OCI-LY7 (cell line): ENCODE measurements around the gene CRTC1. TPM values are rescaled to one million over a fixed set of nuclear protein-coding genes. Genes with fewer than 3 reads are reported as not detected.
A peak's percentile ranks its signal among the peaks of the same experiment; 100 is the strongest.

Source experiments
- BruUV-seq: library from RNA; stranded (reverse); fragments of 400-500 nt; replicated peaks from 2 replicates; lab custom pipeline; 2021; lab: Mats Ljungman, UMichigan
- CTCF ChIA-PET: fragments of 300-600 bp; sonication (Branson Sonifier 250); formaldehyde crosslinking; loops from one replicate; lab custom pipeline; 2022; ENCODE audit warnings: antibody characterized with exemption; ENCODE audit not compliant: unreplicated experiment; lab: Charles Lee
- POLR2A ChIA-PET: fragments of 300-600 bp; sonication (Branson Sonifier 250); formaldehyde crosslinking; loops from one replicate; lab custom pipeline; 2022; ENCODE audit warnings: antibody characterized with exemption; lab: Charles Lee
- DNase-seq: peaks from one replicate; pipeline ENCODE4 v3.0.0-alpha.2; 2015; ENCODE audit warnings: low spot score
- H2AFZ ChIP-seq: fragments of 200-600 bp; sonication (generic), shearing (Covaris generic); 2 replicates; pipeline ENCODE4 v1.6.1; 2014; ENCODE audit warnings: mild to moderate bottlenecking, antibody characterized with exemption, low read length, moderate library complexity
- H3K27ac ChIP-seq: fragments of 200-600 bp; sonication (generic); 2 replicates; pipeline ENCODE4 v1.5.1; 2014; ENCODE audit warnings: mixed run types, low read depth, mild to moderate bottlenecking, moderate library complexity, low read length, inconsistent platforms; ENCODE audit not compliant: poor library complexity, severe bottlenecking
- H3K36me3 ChIP-seq: fragments of 200-600 bp; sonication (generic); 2 replicates; pipeline ENCODE4 v1.6.1; 2014; ENCODE audit warnings: mild to moderate bottlenecking, antibody characterized with exemption, low read length, moderate library complexity, mixed read lengths; ENCODE audit not compliant: insufficient read depth
- H3K4me1 ChIP-seq: fragments of 200-600 bp; sonication (generic); 2 replicates; pipeline ENCODE4 v1.5.1; 2014; ENCODE audit warnings: mild to moderate bottlenecking, low read length; ENCODE audit not compliant: insufficient read depth, poor library complexity, severe bottlenecking
- H3K4me2 ChIP-seq: fragments of 200-600 bp; sonication (generic); 2 replicates; pipeline ENCODE4 v1.6.1; 2014; ENCODE audit warnings: mild to moderate bottlenecking, low read length
- H3K4me3 ChIP-seq: fragments of 200-600 bp; sonication (generic); 2 replicates; pipeline ENCODE4 v1.5.1; 2014; ENCODE audit warnings: mild to moderate bottlenecking, low read depth, low read length; ENCODE audit not compliant: poor library complexity, severe bottlenecking
- H3K79me2 ChIP-seq: fragments of 200-600 bp; sonication (generic); 2 replicates; pipeline ENCODE4 v1.6.1; 2016; ENCODE audit warnings: low read depth, mild to moderate bottlenecking, low read length, moderate library complexity, mixed read lengths; ENCODE audit not compliant: insufficient read depth
- H3K9me2 ChIP-seq: fragments of 200-600 bp; sonication (generic); 2 replicates; pipeline ENCODE4 v1.6.1; 2016; ENCODE audit warnings: mild to moderate bottlenecking, low read length, mixed read lengths; ENCODE audit not compliant: insufficient read depth
- H3K9me3 ChIP-seq: fragments of 200-600 bp; sonication (generic); 2 replicates; pipeline ENCODE4 v1.6.1; 2014; ENCODE audit warnings: mild to moderate bottlenecking, mixed run types, low read length, mixed read lengths
- H4K20me1 ChIP-seq: fragments of 200-600 bp; sonication (generic); 2 replicates; pipeline ENCODE4 v1.6.1; 2014; ENCODE audit warnings: mild to moderate bottlenecking, antibody characterized with exemption, low read length, moderate library complexity, mixed read lengths; ENCODE audit not compliant: insufficient read depth
- EZH2phosphoT487 ChIP-seq: fragments of 200-600 bp; sonication (generic); IDR thresholded peaks from 2 replicates; pipeline ENCODE4 v1.6.1; 2018; ENCODE audit warnings: low read depth, borderline replicate concordance, mild to moderate bottlenecking, mixed run types, antibody characterized with exemption, low read length, moderate library complexity, mixed read lengths
- intact Hi-C: fragments of 100-400 bp; cut with micrococcal nuclease; formaldehyde crosslinking; loops from one replicate; pipeline ENCODE4 v1.10.0; 2022; ENCODE audit not compliant: unreplicated experiment
- total RNA-seq, 2 experiments: library from RNA; depleted of rRNA in 1 of 2; stranded (reverse); fragments of >200 nt in 1 of 2; shearing (Covaris generic) in 1 of 2; gene quantifications; 2 replicates each; pipeline ENCODE4 v1.2.3, GENCODE V29; 2014 to 2022
- TF ChIP-seq, protein P1 (sequence below): fragments of 200-600 bp; sonication (generic); conservative IDR thresholded peaks from 2 replicates; pipeline ENCODE4 v1.5.1; 2014; ENCODE audit warnings: mild to moderate bottlenecking, antibody characterized with exemption, low read length, moderate library complexity, mixed read lengths

Gene CRTC1
- total RNA-seq, 2 experiments from 2014 or later = 4.1 to 10.3 TPM

DNA sequence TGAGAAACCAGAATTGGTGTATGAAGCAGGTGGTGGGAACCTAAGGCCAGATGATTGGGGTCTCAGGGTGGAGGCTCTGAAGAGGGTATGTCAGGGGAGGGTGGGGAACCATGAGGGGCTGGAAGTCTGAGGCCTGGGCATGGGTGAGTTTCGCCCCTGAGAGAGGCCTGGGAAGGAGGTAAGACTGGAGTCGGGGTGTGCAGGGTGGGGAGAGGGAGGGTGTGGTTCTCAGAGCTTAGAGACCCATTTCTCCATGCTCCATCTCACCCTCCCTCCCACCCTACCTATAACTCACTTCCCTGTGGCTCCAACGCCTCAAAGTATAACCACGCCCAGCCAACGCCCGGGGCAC lies 47.7 kb upstream of the CRTC1 start:
- no peaks in the 10 kb centered on the region for H3K9me2 ChIP-seq
- H3K79me2 ChIP-seq = no peaks in the 10 kb centered on the region
- intact Hi-C loops = loop anchor here (2.0 kb wide), 1 partner anchor 47 kb away; the partner anchor contains the start of gene REX1BD
- ChIA-PET CTCF (interaction anchor here (1.0 kb wide), 1 partner anchor 19 kb away, joined by 4 read pairs; no protein-coding TSS in a partner anchor), POLR2A (no interaction called here)
- H3K9me3 ChIP-seq = no peaks in the 10 kb centered on the region
- no peaks in the 10 kb centered on the region for H3K36me3 ChIP-seq
- peak overlapping the region; percentile 18; the same call in 1 of the 2 replicates for H2AFZ ChIP-seq
- BruUV-seq = no TSS peak
- no peak overlapping the region for H3K27ac ChIP-seq
- DNase-seq = no peak
- H3K4me2 ChIP-seq = peak overlapping the region; percentile 41
- no peak overlapping the region for H3K4me3 ChIP-seq
- H4K20me1 ChIP-seq = no peaks in the 10 kb centered on the region
- TF ChIP-seq, protein P1, sequence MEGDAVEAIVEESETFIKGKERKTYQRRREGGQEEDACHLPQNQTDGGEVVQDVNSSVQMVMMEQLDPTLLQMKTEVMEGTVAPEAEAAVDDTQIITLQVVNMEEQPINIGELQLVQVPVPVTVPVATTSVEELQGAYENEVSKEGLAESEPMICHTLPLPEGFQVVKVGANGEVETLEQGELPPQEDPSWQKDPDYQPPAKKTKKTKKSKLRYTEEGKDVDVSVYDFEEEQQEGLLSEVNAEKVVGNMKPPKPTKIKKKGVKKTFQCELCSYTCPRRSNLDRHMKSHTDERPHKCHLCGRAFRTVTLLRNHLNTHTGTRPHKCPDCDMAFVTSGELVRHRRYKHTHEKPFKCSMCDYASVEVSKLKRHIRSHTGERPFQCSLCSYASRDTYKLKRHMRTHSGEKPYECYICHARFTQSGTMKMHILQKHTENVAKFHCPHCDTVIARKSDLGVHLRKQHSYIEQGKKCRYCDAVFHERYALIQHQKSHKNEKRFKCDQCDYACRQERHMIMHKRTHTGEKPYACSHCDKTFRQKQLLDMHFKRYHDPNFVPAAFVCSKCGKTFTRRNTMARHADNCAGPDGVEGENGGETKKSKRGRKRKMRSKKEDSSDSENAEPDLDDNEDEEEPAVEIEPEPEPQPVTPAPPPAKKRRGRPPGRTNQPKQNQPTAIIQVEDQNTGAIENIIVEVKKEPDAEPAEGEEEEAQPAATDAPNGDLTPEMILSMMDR = no peak
- TF ChIP-seq EZH2phosphoT487 = no peak
- peaks cover 19% of the 10 kb centered on the region for H3K4me1 ChIP-seq

DNA sequence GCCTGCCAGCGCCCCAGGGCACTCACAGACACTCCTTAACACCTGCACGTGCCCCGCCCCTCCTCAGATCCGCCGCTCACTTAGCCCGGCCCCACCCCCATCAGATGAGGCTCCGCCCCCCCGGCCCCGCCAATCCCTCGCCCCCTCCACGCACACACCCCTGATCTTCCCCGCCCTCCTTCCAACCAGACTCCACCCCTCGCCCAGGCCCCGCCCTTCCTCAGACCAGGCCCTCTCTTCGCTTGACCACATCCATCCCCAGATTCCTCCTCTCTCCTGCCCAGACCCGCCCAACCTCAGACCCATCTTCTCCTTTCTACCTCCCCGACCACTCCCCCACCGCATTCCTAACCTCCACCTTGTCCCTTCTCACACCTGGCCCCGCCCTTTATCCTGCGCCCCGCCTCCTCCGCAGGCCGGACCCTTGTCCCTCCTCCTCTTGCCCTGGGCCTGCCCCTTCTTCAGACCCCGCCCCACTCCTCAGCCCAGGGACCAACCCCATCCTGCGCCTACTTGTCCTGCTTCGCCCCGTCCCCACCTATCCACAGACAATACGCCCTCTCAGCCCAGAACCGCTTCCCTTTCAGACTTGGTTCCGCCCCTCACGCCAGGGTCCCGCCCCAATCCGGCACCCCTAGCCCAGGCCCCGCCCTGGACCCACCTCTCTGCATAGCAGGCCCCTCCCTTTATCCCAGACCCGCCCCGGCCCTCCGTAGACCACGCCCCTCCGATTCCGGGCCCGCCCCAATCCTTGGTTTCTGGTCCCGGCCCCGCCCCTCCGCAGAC lies 47.1 kb upstream of the CRTC1 start:
- DNase-seq = peak; percentile 95
- Histone ChIP-seq H3K4me1 (peaks cover 19% of the 10 kb centered on the region), H3K4me3 (peak overlapping the region; percentile 73), H3K36me3 (no peaks in the 10 kb centered on the region), H4K20me1 (no peaks in the 10 kb centered on the region), H3K27ac (peak overlapping the region; percentile 17), H3K9me3 (no peaks in the 10 kb centered on the region), H3K9me2 (no peaks in the 10 kb centered on the region), H2AFZ (peak overlapping the region; percentile 62), H3K79me2 (no peaks in the 10 kb centered on the region), H3K4me2 (peak overlapping the region; percentile 73)
- intact Hi-C loops = loop anchor here (2.0 kb wide), 1 partner anchor 48 kb away; the partner anchor contains the start of gene REX1BD
- ChIA-PET CTCF (no interaction called here), POLR2A (no interaction called here)
- BruUV-seq = no TSS peak
- TF ChIP-seq, protein P1 = no peak
